DMS114 treated with DMSO at 0.1 percent for 48 hours (cell line): ENCODE results near the gene PES1.
"Not testable (repeated sequence)": the region's sequence is repeated elsewhere in the genome, so short reads cannot be mapped to it uniquely, and the experiment has no call there.

ENCODE experiments used
- DNase-seq: peaks from one replicate; lab custom pipeline; 2025; ENCODE audit not compliant: unreplicated experiment; lab: John Stamatoyannopoulos, UW

Gene PES1

DNA sequence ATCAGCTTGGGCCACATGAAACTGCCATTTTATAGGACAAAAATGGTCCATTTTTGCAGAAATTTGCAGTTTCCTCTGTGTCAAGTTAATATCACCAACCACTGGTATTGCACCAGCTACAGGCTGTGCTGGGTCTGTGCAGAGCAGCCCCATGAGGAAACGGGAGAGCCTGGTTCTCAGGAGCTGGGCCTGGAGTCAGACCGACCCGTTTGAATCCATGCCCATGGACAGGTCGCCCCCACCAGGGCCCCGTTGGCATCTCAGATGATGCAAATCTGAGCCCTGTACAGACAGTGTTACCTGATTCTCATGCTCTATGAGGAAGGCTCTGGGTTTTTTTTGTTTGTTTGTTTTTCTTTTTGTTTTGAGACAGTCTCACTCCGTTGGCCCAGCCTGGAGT lies 35.3 kb downstream of the PES1 start:
- no peak for DNase-seq

- no peak for DNase-seq
Observed at GRCh38 chr22:30555282-30556210, 36.2 kb downstream of the PES1 start.

- no peak for DNase-seq
Observed at GRCh38 chr22:30553971-30554370, 37.7 kb downstream of the PES1 start.

DNA sequence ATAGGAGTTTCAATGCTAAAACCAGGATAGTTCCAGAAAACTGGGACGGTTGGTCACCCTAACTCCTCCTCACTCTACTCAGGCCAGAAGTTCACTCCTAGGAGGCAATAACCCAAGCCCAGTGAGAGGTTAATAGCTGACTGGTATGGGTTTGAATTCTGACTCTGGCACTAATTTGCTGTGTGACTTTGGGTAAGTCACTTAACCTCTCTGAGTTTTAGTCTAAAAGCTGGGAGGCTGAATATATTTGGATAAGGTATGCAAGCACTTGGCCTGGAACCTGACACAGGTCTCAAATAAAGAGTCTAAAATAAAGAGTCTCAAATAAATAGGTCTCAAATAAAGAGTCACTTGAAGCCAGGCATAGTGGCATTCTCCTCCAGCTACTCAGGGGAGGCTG lies 39.0 kb downstream of the PES1 start:
- DNase-seq = no peak

DNA sequence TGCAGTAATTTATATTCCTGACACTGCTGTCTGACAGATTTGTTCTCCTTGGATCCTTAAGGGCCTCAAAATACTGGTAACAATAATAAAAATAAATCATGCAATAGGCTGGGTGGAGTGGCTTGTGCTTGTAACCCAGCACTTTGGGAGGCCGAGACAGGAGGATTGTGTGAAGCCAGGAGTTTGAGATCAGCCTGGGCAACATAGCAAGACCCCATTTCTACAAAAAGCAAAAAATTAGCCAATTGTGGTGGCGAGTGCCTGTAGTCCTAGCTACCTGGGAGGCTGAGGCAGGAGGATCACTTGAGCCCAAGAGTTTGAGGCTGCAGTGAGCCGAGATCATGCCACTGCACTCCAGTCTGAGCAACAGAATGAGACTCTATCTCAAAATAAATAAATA lies 39.9 kb downstream of the PES1 start:
- not testable (repeated sequence) for DNase-seq

DNA sequence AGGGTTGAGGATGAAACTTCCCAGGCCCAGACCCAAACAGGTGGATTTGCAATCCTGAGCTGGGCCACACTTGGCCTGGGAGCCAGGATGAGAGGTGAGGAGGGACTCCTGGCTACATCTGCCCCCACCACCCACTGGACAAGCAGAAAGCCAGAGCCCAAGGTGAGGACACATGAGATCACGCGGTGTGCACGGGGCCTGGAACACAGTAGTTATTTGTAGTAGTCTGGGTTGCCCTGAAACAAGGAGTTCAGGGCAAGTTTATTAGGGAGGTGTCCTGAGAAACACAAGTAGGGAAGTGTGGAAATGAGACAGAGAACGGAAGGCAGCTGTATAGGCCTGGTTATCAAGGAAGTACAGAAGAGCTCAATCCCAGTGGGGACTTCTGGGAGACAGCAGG lies 44.5 kb downstream of the PES1 start:
- no peak for DNase-seq

- DNase-seq = no peak
Observed at GRCh38 chr22:30546616-30547015, 45.1 kb downstream of the PES1 start, which contains the start of gene SEC14L6. Gene SEC14L6, minus strand, starts transcription at chr22:30546741. Its CDS starts 59 bp downstream, at chr22:30546682.

DNA sequence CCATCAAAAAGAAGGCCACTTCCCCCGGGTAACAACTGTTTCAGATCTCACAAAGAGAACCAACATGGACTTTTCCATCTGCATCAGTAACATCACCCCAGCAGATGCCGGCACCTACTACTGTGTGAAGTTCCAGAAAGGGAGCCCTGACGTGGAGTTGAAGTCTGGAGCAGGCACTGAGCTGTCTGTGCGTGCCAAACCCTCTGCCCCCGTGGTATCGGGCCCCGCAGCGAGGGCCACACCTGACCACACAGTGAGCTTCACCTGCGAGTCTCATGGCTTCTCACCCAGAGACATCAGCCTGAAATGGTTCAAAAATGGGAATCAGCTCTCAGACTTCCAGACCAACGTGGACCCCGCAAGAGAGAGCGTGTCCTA lies 48.9 kb downstream of the PES1 start:
- DNase-seq = no peak

DNA sequence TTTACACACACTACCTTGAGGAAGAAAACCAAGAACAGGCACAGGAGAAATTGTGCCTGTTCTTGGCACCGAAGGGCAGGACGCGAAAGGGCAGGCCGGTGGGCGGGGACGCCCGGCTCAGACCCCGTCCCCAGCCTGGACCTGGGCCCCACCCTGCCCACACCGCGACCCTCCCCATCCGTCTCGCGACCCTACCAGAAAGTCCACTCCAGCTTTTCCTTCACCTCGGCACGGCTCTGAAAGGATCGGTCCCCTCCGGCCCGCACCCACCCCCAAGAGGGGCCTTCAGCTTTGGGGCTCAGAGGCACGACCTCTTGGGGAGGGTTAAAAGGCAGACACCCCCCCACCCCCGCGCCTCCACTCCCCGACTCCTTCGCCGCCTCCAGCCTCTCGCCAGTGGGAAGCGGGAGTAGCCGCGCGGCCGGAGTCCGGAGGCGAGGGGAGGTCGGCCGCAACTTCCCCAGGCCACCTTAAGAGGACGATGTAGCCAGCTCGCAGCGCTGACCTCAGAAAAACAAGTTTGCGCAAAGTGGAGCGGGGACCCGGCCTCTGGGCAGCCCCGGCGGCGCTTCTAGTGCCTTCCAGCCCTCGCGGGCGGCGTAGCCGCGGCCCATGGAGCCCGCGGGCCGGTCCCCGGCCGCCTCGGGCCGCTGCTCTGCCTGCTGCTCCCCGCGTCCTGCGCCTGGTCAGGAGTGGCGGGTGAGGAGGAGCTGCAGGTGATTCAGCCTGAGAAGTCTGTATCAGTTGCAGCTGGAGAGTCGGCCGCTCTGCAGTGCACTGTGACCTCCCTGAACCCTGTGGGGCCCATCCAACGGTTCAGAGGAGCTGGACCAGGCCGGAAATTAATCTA lies 49.5 kb downstream of the PES1 start:
- DNase-seq = no peak

- DNase-seq = not testable (repeated sequence)
Observed at GRCh38 chr22:30541511-30541910, 50.2 kb downstream of the PES1 start.

GRCh38 chr22:30539368-30539767 lies 52.3 kb downstream of the PES1 start:
- no peak for DNase-seq

- DNase-seq = no peak
Observed at GRCh38 chr22:30538280-30538679, 53.4 kb downstream of the PES1 start.

- DNase-seq = no peak
Observed at GRCh38 chr22:30537083-30537731, 54.5 kb downstream of the PES1 start.

GRCh38 chr22:30535182-30535581 lies 56.5 kb downstream of the PES1 start:
- DNase-seq = no peak

GRCh38 chr22:30531651-30532608 lies 59.8 kb downstream of the PES1 start:
- no peak for DNase-seq

GRCh38 chr22:30526656-30527055 lies 65.1 kb downstream of the PES1 start:
- no peak for DNase-seq
